ENCODE measurements around the gene DEAF1.

GRCh38 chr11:630871-631270 is 64.2 kb downstream of the DEAF1 start:
- TF ChIP-seq SUZ12 (IDR thresholded peaks at IDR 0.05; ENCODE audit: extremely low read depth, insufficient read depth, insufficient read length) (no peak), YY1 (IDR thresholded peaks at IDR 0.05; ENCODE audit: insufficient read depth, insufficient read length) (no peak), ZNF274 (IDR thresholded peaks at IDR 0.05; ENCODE audit: low read depth, low read length) (no peak)
